CD4-positive, alpha-beta T cell treated with Interleukin-17A for 4 hours (primary cell): ENCODE data around the gene TMEM191C.
"Not testable (repeated sequence)": the region's sequence is repeated elsewhere in the genome, so short reads cannot be mapped to it uniquely, and the experiment has no call there.

Experiments used
- DNase-seq: peaks from one replicate; pipeline ENCODE4 v3.0.0-alpha.2; 2020; ENCODE audit warnings: mixed read lengths

The TMEM191C gene

DNA sequence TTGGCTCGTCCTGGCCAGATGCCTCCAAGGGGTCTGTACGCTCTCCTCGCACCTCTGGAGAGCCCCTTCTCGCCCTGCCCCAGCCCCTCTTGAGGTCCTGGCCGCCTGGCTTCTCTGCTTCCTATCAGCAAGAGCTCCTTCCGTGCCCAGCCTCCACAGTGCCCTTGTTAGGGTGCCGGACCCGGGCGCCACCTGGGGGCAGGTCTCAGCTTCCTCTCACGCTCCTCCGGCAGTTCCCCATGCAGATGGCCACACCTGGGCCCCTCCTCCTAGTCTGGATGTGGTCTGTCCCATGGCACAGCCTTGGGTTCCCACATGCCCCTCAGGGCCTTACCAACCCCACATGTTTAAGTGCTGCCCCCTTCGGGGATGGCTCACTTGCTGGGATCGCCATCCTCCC, 6.5 kb downstream of the TMEM191C start:
- DNase-seq, result not testable (repeated sequence)

- not testable (repeated sequence) for DNase-seq
Measured at GRCh38 chr22:21484039-21484438, 16.9 kb downstream of the TMEM191C start.

DNA sequence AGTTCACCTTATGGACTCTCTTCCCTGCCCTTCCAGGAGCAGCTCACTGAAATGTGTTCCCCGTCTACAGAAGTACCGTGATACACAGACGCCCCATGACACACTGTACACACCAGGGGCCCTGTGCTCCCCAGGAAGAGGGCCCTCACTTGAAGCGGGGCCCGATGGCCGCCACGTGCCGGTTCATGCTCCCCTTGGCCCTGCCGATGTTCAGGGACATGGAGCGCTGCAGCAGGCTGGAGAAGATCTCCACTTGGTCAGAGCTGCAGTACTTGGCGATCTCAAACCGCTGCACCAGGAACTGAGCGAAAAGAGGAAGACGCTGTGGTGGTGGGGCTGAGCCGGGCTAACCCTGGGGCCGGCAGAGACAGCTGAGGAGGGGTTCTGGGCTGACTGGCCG, 20.5 kb downstream of the TMEM191C start:
- not testable (repeated sequence) for DNase-seq

GRCh38 chr22:21489149-21489680, 22.0 kb downstream of the TMEM191C start:
- DNase-seq, result not testable (repeated sequence)

DNA sequence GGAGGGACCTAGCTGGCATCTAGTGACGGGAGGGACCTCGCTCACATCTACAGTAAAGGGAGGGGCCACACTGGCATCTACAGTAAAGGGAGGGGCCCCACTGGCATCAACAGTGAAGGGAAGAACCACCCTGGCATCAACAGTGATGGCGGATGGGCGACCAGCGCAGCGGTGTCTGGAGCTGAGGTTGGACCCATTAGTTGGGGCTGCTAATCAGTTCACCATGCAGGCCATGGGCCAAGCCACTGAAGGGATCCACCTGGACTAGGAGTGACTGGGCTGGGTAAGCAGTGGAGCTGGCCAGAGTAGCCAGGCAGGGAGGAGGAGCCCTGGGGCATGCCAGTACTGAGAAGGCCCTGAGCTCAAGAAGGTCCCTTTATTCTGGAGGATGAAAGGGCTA, 23.4 kb downstream of the TMEM191C start:
- DNase-seq, result not testable (repeated sequence)

DNA sequence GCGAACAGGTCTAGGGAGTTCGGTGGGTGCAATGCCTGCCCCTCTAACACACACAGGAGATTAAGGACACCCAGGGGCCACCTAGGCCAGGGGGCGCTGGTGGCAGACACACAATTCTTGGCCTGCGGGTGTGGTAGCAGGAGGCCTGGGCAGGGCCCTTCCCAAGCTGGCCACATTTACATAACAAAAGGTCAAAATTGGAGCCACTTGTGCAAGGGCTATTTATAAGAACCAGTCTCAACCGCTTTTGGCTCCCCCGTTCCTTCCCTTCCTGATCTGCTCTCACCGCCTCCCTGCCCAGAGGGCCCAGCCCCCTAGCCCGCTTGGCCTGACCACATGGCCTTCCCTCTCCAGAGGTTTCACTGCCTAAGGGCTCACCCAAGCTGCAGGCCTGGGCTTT, 25.1 kb downstream of the TMEM191C start:
- DNase-seq, result not testable (repeated sequence)

DNA sequence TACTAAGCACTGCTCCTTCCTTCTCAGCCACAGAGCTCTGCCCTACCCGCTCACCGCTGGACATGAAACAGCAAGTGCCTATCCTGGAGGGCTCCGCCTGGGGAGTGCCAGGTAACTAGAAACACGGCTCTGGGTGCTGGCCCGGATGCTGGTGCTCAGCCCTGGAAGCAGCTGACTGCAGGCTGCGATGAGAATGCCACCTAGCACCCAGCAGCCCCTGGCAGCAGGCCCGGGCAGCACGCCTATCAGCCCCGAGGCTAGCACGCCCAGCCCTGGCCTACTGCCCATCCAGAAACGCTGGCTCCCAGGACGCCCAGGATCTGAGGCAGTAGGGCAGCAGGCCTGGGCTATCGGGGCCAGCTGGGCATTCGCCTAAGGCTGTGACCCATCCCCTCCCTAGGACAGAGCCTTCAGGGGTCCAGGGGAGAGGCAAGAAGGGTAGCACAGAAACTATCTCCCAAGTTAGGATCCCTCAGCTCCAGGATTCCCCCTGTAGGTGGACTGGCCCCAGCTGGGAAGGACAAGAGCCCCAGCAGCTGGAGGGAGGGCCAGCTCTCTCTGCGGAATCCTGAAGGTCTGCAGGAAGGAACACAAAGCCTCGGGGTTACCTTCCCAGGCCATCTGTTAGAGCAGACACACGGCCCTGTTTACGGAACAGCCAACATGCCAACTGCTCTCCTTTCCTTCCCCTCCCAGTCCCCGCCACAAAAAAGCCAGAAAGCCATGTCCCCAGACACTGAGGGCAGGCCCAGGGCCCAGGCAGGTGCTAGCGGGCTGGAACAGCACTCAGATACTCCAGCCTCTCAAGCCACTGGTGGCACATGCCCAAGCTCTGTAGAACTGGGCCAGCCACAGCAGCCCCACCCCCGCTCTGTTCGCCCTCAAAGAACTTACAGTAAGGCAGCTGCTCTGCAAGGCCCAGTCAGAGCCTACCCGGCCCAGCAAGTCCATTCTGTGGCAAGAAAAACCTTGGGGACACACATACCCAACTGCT, 26.9 kb downstream of the TMEM191C start:
- not testable (repeated sequence) for DNase-seq

GRCh38 chr22:21497984-21498383, 30.8 kb downstream of the TMEM191C start:
- DNase-seq, result not testable (repeated sequence)

GRCh38 chr22:21498489-21498888, 31.3 kb downstream of the TMEM191C start:
- DNase-seq, result not testable (repeated sequence)

DNA sequence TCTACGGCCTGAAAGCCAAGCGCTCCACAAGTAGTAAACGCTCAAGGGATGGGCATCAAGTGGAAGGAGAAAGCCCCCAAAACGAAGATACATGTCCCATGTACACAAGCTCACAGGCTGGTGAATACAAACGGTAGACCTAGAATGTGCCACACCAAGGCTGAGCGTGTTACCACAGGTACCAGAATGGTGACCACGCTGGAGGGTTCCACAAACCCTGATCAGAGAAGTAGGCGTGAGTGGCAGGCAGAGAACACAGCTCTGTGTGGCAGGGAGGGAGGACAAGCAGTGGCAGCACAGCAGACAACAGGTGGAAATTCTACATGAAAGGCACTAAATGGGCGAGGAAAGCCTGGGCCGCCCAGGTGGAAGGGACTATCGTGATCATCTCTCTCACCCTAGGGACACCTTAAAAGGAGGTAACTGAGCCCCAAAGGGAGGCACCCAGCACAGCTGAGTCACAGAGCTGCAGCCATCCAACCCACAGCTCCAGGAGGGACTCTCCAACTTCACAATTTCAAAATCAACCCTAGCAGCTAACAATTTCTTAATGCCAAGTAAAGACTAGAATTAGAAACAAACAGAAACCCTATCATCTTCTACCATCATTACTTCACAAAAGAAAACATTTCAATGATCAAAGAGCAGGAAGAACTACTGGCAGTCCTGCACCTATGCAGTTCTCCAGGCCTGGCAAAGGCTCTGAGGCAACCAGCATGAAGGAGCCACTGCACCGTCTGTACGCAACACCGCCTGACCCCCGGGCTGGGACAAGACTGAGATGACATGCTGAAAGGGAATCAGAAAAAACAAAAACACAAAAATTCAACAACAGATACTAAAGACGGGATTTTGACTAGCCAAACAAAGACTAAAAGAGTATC, 32.7 kb downstream of the TMEM191C start:
- DNase-seq, result not testable (repeated sequence)

- not testable (repeated sequence) for DNase-seq
Measured at GRCh38 chr22:21510397-21510796, 43.2 kb downstream of the TMEM191C start.

GRCh38 chr22:21512022-21512421, 44.8 kb downstream of the TMEM191C start:
- DNase-seq, result not testable (repeated sequence)

- DNase-seq, result not testable (repeated sequence)
Measured at GRCh38 chr22:21514117-21514516, 46.9 kb downstream of the TMEM191C start.

DNA sequence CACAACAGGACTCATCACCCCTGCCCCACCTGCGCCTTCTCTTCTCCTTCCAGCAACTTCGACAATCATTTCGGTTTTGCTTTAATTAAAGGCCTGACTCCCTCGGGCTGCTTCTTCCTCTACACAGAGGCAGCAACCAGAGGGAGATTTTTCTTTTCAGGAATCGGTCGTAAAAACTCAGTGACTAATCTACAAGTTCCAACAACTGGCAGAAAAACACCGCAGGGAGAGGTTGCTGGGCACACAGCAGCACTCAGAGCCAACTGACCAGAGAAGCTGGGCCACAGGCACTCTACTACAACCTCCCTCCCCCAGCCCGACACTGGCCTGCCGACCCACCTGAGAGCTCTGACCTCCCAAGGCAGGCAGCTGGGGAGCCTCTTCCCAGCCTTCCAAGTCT, 48.0 kb downstream of the TMEM191C start:
- DNase-seq, result not testable (repeated sequence)

DNA sequence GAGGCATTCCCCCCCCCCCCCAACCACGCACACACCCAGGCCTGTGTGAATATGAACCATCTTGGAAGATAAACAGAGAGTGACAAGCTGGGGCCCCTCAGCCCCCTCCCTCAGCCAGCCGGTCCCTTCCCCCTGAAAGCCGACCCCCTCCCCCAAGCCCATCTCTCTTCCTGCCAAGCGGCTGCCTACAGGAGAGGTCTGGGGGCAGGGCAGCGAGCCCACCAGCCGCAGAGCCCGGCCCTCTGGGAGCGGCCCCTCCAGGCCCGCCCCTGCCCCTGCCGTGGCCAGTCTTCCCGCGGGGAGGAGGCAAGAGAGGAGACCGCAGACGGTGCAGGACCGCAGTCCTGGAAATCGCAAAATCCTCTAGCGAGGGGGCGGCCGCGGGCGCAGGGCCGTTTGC, 49.3 kb downstream of the TMEM191C start:
- not testable (repeated sequence) for DNase-seq

DNA sequence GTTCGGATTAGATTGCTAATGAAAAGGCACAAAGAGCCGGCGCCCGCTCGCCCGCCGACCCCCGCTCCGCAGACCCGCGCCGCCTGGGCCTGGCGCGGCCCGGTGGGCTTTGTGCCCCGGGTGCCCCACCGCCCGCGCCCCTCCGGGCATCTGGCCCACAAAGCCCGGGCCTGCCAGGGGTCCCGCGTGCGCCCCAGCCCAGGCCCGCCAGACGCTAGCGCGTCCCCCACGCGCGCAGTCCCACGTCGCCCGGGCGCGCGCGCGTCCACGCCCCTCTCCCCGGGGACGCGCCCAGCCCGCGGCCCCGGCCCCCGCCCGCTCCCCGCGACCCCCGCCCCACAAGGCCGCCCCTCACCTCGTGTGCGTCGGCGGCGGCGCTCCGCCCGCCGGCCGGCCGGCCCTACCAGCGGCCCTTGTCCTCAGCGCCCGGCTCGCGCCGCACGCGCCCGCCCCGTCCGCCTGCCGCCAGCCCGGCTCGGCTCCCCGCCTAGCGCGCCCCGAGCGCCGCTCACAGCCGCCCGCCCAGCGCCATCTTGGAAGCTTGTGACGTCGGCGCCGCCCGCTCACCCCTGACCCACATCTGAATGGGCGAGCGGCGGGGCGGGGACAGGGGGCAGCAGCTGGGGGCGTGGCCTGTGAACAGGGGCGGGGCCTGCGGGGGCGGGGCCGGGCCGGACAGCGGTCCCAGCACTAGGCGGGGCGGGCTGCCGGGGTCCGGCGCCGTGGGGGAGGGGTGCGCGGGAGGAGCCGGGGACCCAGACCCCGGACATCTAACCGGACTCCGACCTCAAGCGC, 50.0 kb downstream of the TMEM191C start:
- DNase-seq, result not testable (repeated sequence)
